Inflammatory macrophage treated with lipopolysaccharide for 4 hours (primary cell): Measurements from ENCODE around the gene ZNFX1.

ENCODE experiments used
- DNase-seq: peaks from one replicate; pipeline ENCODE4 v3.0.0-alpha.2; 2020

The ZNFX1 gene

DNA sequence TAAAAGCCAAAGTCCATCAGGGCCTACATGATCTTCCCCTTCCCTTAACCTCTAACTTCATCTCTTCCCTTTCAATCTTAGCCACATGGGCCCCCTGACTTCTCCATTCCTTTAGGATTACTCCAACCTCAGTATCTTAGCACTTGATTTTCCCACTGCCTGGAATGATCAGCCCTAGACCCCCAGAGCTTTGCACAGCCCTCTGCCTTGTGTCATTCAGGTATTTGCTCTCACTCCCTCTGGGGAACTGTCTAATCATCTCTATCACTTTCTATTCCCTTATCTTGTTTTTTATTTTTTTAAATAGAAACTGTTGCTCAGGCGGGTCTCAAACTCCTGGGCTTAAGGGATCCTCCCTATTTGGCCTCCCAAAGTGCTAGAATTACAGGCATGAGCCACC, 13.3 kb upstream of the ZNFX1 start:
- no peak for DNase-seq

- DNase-seq = no peak
These were observed 12.8 kb upstream of the ZNFX1 start for GRCh38 chr20:49290608-49291191.

GRCh38 chr20:49288784-49289696, 11.2 kb upstream of the ZNFX1 start:
- no peak for DNase-seq

DNA sequence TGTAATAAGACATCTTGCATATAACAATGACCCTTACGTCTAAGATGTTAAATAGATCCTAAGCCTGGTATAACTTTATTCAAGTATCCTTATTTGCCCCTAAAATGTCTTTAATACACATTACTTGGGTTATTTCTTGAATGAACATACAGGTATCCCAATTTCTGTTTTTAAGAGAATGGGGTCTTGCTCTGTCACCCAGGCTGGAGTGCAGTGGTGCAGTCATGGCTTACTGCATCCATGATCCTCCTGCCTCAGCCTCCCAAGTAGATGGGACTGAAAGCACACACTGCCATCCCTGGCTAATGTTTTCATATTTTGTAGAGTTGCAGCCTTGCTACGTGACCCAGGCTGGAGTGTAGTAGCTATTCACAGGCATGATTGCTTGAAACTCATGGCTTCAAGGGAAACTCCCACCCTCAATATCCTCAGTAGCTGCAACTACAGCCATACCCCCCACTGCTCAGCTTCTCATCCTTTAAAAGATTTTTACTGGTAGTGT, 10.4 kb upstream of the ZNFX1 start:
- no peak for DNase-seq

DNA sequence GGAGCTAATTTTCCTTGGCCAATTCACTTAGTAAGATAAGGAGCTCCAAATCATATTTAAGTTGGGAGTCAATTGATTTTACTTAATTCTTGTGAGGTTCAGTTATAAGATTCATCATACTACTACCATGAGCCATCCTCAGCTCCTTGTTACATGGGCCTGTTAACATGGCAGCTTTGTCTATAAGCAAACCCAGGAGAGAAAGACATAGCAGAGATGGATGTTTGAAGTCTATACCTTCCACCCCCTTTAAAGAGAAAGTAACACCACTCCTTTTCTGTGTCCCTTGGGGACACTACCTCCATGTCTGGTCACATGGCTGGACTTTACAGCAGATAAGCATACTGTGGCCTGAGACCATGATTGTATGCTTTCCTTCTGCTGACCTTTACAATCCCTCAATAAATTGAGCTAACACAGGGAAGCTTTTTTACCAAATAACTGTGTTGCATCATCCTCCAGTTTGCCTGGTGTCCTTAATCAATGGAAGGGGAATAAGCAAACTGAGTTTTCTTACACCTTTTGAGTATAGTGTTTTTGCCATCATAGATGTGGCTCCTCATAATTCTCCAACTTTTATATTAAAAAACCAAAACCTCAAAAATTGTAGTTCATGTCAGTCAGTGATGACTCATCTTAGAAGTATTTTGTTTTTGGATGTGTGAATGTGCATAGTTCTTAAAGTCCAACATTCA, 9.8 kb upstream of the ZNFX1 start:
- DNase-seq = no peak

DNA sequence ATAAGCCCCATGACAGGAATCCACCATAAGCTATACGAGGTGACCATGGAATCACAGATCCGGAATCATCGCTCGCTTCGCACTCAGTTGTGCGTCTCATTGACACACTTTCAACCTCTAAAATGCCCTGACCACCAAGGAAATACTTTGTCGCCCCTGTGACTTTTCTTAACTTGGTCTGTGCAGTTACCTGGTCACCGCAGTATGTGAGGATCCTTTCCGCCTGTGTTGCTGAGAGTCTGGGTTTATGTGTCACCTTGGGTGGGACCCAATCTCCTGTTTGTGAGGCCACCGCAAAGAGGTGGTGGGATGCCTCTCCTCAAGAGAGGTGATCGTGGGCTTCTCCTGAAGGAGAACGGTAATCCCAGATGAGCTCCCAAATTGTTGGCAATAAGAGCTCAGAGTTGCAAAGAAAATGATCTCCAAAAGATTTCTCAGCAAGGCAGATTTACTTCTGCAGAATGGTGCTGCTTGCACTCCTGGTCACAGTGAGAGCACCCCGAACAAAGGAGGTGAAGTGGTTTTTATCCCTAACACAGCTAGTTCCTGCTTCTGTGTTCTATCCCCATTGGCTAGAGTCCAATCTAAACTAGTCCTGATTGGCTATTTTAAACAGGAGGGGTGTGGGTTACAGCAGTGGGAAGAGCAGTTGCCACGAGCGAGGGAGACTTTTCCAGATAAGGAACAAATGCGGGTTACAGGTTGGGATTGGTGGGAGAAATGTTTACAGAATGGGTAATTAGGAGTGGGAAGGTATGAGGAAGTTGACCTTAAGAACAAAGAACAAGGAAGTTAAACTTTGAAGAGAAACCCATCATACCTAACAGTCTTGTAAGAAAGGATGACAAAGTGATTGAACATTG, 9.1 kb upstream of the ZNFX1 start:
- peak; percentile 42 for DNase-seq

- DNase-seq = no peak
These were observed 8.1 kb upstream of the ZNFX1 start for GRCh38 chr20:49285813-49286494.

GRCh38 chr20:49285233-49285668, 7.4 kb upstream of the ZNFX1 start:
- DNase-seq = no peak

- no peak for DNase-seq
These were observed 7.0 kb upstream of the ZNFX1 start for GRCh38 chr20:49284818-49285217.

GRCh38 chr20:49283703-49284625, 6.1 kb upstream of the ZNFX1 start:
- DNase-seq = no peak

- no peak for DNase-seq
These were observed 5.4 kb upstream of the ZNFX1 start for GRCh38 chr20:49283176-49283702.

DNA sequence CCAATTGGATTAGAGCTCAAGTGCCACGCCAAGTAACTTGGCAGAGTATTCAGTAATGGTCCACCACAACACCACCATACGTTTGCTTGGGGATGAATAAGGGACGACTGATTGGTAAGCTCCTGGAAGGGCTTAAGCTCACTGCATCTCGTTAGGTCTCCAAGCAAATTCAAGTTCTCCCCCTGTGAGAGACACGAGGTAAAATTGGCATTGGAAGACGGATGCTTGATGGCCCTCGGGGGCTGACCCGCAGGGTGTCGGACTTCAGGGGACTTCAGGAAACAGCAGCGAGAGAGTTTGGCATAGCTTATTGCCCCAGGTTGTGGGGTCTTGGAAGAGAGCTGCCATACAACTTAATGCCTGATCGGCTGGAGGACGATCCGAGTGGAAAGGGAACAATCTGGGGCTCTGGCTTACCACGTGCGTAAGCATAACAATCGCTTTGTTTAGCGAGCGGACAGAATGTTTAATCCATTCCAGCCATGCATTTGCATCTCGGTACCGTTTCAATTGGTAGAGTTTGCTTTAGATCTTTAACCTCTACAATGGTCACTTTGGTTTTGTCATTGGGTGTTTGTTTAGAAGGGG, 4.8 kb upstream of the ZNFX1 start:
- DNase-seq = no peak

- no peak for DNase-seq
These were observed 4.1 kb upstream of the ZNFX1 start for GRCh38 chr20:49281913-49282467.

GRCh38 chr20:49281059-49281912, 3.4 kb upstream of the ZNFX1 start:
- DNase-seq = peak; percentile 27

- DNase-seq = no peak
These were observed 2.7 kb upstream of the ZNFX1 start for GRCh38 chr20:49280463-49281058.

DNA sequence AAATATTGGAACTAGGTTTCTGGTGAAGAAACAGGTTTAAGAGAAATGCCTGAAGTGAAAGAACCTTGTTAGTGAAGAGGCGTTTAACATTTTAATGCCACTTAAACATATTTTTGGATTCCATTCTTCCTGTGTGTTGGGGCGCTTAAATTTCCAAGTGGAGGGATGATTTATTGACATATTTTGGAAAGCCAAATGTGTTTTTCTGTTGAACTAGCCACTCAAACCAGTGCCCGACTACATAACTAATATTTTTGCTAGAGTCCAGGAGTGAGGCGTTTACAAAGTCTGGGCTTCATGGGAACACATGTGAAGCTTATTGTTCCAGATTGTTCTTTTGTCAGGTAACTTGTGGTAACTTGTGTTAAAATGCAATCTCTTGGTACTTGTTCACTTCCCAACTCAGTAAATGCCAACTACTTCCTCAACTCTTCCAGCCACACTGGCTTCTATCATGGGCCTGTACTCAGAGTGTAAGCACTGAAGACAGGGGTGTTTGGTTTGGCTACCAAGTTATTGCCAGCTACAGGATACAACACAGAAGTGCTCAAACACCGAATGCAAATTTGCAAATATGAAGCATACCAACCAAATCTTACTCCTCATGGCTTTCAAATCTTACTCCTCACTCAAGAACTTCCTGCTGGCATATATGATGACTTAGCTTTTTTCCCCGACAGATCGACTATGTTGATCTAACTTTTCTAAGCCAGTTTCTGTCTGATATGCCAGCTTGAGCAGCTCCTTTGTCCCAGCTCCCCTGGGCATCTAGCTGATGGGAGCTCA, 2.0 kb upstream of the ZNFX1 start:
- no peak for DNase-seq
